Panc1 (cell line): ENCODE data around the gene TP73.

Experiments used
- CTCF ChIP-seq: fragments of 450-650 bp; IDR thresholded peaks from 2 replicates; pipeline ENCODE4 v1.5.1; 2017; ENCODE audit warnings: mild to moderate bottlenecking
- POLR2AphosphoS5 ChIP-seq: IDR thresholded peaks from 2 replicates; pipeline ENCODE4 v1.6.1; 2012; ENCODE audit warnings: mild to moderate bottlenecking, low read depth, low read length, moderate library complexity
- REST ChIP-seq, 2 experiments: IDR thresholded peaks; 2 replicates each; pipeline ENCODE4 v1.6.1; 2011 to 2012; ENCODE audit warnings: low read depth in 2 of 2, control low read depth in 1 of 2, low read length in 1 of 2, mild to moderate bottlenecking in 1 of 2, moderate library complexity in 1 of 2; ENCODE audit not compliant: insufficient read depth in 1 of 2
- SIN3A ChIP-seq: IDR thresholded peaks from 2 replicates; pipeline ENCODE4 v1.6.1; 2012; ENCODE audit warnings: low read depth, mild to moderate bottlenecking, low read length, moderate library complexity, borderline replicate concordance; ENCODE audit not compliant: insufficient read depth
- TCF7L2 ChIP-seq: IDR thresholded peaks from 2 replicates; pipeline ENCODE4 v1.6.1; 2011; ENCODE audit warnings: mild to moderate bottlenecking, low read depth, low read length, inconsistent platforms

GRCh38 chr1:3746830-3747521 lies 94.7 kb downstream of the TP73 start:
- TF ChIP-seq CTCF (no peak), POLR2AphosphoS5 (peak; percentile 95), REST (IDR thresholded peaks at IDR 0.05; ENCODE audit: insufficient read depth in 1 of 2, low read depth in 2 of 2, low read length in 1 of 2) (no peak), TCF7L2 (no peak; the same call in 1 of the 2 replicates), SIN3A (peak; percentile 89; the same call in 1 of the 2 replicates)
